K562 (cell line): ENCODE measurements around the gene TDRD3. TPM values are rescaled to one million over a fixed set of nuclear protein-coding genes. Genes with fewer than 3 reads are reported as not detected.

Experiments used
- ATAC-seq: fragments of 200-7000 bp; cut with Tn5 transposase; 3 replicates; pipeline ENCODE4 v1.9.1; 2020; ENCODE audit warnings: moderate library complexity
- BruUV-seq: library from RNA; stranded (reverse); fragments of 400-500 nt; replicated peaks from 2 replicates; lab custom pipeline; 2021; lab: Mats Ljungman, UMichigan
- CTCF ChIA-PET: fragments of 300-600 bp; formaldehyde crosslinking; extraction: SDS; loops from one replicate; lab custom pipeline; 2021; ENCODE audit warnings: low intra/inter-chr PET ratio; lab: Yijun Ruan, JAX
- POLR2A ChIA-PET: fragments of 300-600, 350-650 bp; sonication (Branson Sonifier 250); formaldehyde crosslinking; extraction: SDS; loops from one replicate; lab custom pipeline; 2021; ENCODE audit warnings: antibody characterized with exemption, inconsistent platforms; lab: Yijun Ruan, JAX
- DNase-seq, 4 experiments: peaks; one replicate each; pipeline versions ENCODE4 v3.0.0 to v3.0.0-alpha.2; 2011 to 2018; ENCODE audit warnings: low spot score in 3 of 4, mixed read lengths in 3 of 4; ENCODE audit errors: extremely low read depth in 1 of 4
- FAIRE-seq: peaks from 2 replicates; lab custom pipeline; 2011; peaks lifted over from hg19 to GRCh38; lab: Jason Lieb, UNC
- H2AFZ ChIP-seq: 2 replicates; pipeline ENCODE4 v1.6.0; 2011; ENCODE audit warnings: low read depth, low read length, control low read depth, inconsistent platforms
- H3K27ac ChIP-seq: fragments of 200-600 bp; 3 replicates; pipeline ENCODE4 v1.8.0; 2011; ENCODE audit warnings: low read depth, mild to moderate bottlenecking, control low read depth, inconsistent platforms, low read length, moderate library complexity, mixed read lengths; ENCODE audit errors: extremely low read depth
- H3K27me3 ChIP-seq, 2 experiments: fragments of 300-600 bp in 1 of 2; 2 replicates in 1 of 2; 3 replicates in 1 of 2; pipeline versions ENCODE4 v1.6.0 to v1.8.0; 2011; ENCODE audit warnings: inconsistent platforms in 2 of 2, low read length in 2 of 2, mild to moderate bottlenecking in 1 of 2, mixed read lengths in 1 of 2, moderate library complexity in 1 of 2; ENCODE audit not compliant: control insufficient read depth in 2 of 2, insufficient read depth in 2 of 2
- H3K36me3 ChIP-seq: fragments of 300-600 bp; 3 replicates; pipeline ENCODE4 v1.8.0; 2011; ENCODE audit warnings: mild to moderate bottlenecking, low read length, inconsistent platforms; ENCODE audit not compliant: control insufficient read depth, insufficient read depth
- H3K4me1 ChIP-seq, 2 experiments: fragments of 200-600 bp in 1 of 2; replicated peaks in 1 of 2; 2 replicates in 1 of 2; 3 replicates in 1 of 2; pipeline versions ENCODE4 v1.5.1 to v1.8.0; 2011; ENCODE audit warnings: inconsistent platforms in 2 of 2, low read length in 2 of 2, mild to moderate bottlenecking in 1 of 2, mixed read lengths in 1 of 2, moderate library complexity in 1 of 2; ENCODE audit not compliant: control insufficient read depth in 2 of 2, insufficient read depth in 2 of 2
- H3K4me2 ChIP-seq: 2 replicates; pipeline ENCODE4 v1.6.1; 2011; ENCODE audit warnings: low read length, control low read depth, inconsistent platforms, mixed read lengths; ENCODE audit not compliant: insufficient read depth
- H3K4me3 ChIP-seq: fragments of 200-600 bp; sonication (generic), shearing (Covaris generic); 2 replicates; pipeline ENCODE4 v1.5.1; 2016; ENCODE audit warnings: control low read depth, inconsistent platforms
- H3K79me2 ChIP-seq: fragments of 200-600 bp; 3 replicates; pipeline ENCODE4 v1.8.0; 2011; ENCODE audit warnings: low read length, inconsistent platforms; ENCODE audit not compliant: control insufficient read depth, insufficient read depth
- H3K9ac ChIP-seq, 2 experiments: 2 replicates each; pipeline versions ENCODE4 v1.6.0 to v1.6.1; 2011; ENCODE audit warnings: low read depth in 2 of 2, low read length in 2 of 2, control low read depth in 1 of 2, inconsistent platforms in 1 of 2, mild to moderate bottlenecking in 1 of 2, mixed read lengths in 1 of 2; ENCODE audit not compliant: insufficient read depth in 1 of 2
- H3K9me1 ChIP-seq: one replicate; pipeline ENCODE4 v1.6.0; 2011; ENCODE audit warnings: inconsistent platforms, mild to moderate bottlenecking, low read length, moderate library complexity; ENCODE audit not compliant: control insufficient read depth, insufficient read depth
- H3K9me3 ChIP-seq: replicated peaks from 2 replicates; pipeline ENCODE4 v1.5.1; 2011; ENCODE audit warnings: low read depth, low read length, inconsistent platforms; ENCODE audit not compliant: control insufficient read depth, insufficient read depth
- H4K20me1 ChIP-seq: replicated peaks from 2 replicates; pipeline ENCODE4 v1.6.1; 2011; ENCODE audit warnings: low read length, inconsistent platforms, mixed read lengths; ENCODE audit not compliant: control insufficient read depth, insufficient read depth
- CTCF ChIP-seq, 3 experiments: IDR thresholded peaks in 2 of 3; conservative IDR thresholded peaks in 1 of 3; 2 replicates each; pipeline ENCODE4 v1.5.1; 2011 to 2012; ENCODE audit warnings: low read length in 3 of 3, mild to moderate bottlenecking in 3 of 3, control low read depth in 2 of 3, improper control_type of control experiment in 1 of 3, inconsistent platforms in 1 of 3, low read depth in 1 of 3, mixed read lengths in 1 of 3, moderate library complexity in 1 of 3; ENCODE audit not compliant: insufficient read depth in 2 of 3
- KLF16 ChIP-seq: IDR thresholded peaks from 2 replicates; pipeline ENCODE4 v1.6.1; 2016; ENCODE audit warnings: antibody characterized with exemption
- RAD21 ChIP-seq, 2 experiments: fragments of 250-450 bp in 1 of 2; fragments of 450-650 bp in 1 of 2; sonication (Bioruptor Pico) in 1 of 2; formaldehyde crosslinking in 1 of 2; IDR thresholded peaks in 1 of 2; conservative IDR thresholded peaks in 1 of 2; 2 replicates each; pipeline versions ENCODE4 v1.4.0 to v1.8.0; 2020 to 2022; ENCODE audit warnings: mild to moderate bottlenecking in 2 of 2, moderate library complexity in 1 of 2
- SMC3 ChIP-seq: conservative IDR thresholded peaks from 2 replicates; pipeline ENCODE4 v1.6.1; 2011; ENCODE audit warnings: low read depth, low read length, improper control_type of control experiment; ENCODE audit not compliant: insufficient read depth
- SPI1 ChIP-seq: IDR thresholded peaks from 2 replicates; pipeline ENCODE4 v1.6.1; 2011; ENCODE audit warnings: low read depth, low read length, control low read depth, borderline replicate concordance
- ZNF274 ChIP-seq: IDR thresholded peaks from 2 replicates; pipeline ENCODE4 v1.6.1; 2011; ENCODE audit warnings: low read depth, mild to moderate bottlenecking, low read length, moderate library complexity, borderline replicate concordance
- in situ Hi-C: fragments of 300-500 bp; cut with MboI; formaldehyde crosslinking; loops from 4 replicates; pipeline ENCODE4 v1.15.0; 2018; ENCODE audit warnings: inconsistent platforms, mixed read lengths
- intact Hi-C: fragments of 100-400 bp; cut with micrococcal nuclease; formaldehyde crosslinking; loops from 2 replicates; pipeline ENCODE4 v1.14.2; 2022
- polyA plus RNA-seq, 8 experiments: library from polyadenylated mRNA; depleted of rRNA in 4 of 8; stranded (reverse) in 5 of 8; unstranded in 3 of 8; fragments of >200 nt; fragmentation: Nextera tagmentation in 2 of 8; fragmentation: Illumina TruSeq in 1 of 8; extraction: Ambion mirVana in 2 of 8; extraction: Trizol in 1 of 8; gene quantifications; 2 replicates each; pipeline versions ENCODE4 v1.2.1 to v1.2.3, GENCODE V29; 2011 to 2014; ENCODE audit warnings: inconsistent platforms in 1 of 8, missing spikeins in 1 of 8
- total RNA-seq, 7 experiments: library from RNA; depleted of rRNA in 6 of 7; stranded (reverse); fragments of >200 nt in 6 of 7; fragmentation: Illumina TruSeq in 2 of 7; extraction: Trizol in 2 of 7; gene quantifications; 2 replicates each; pipeline versions ENCODE4 v1.2.1 to v1.2.3, GENCODE V29; 2011 to 2021; ENCODE audit warnings: low replicate concordance in 1 of 7
- TF ChIP-seq, protein P1 (sequence below), 2 experiments: fragments of 450-650 bp; formaldehyde crosslinking in 1 of 2; IDR thresholded peaks; 2 replicates each; pipeline versions ENCODE4 v1.4.0 to v1.6.1; 2014 to 2020; ENCODE audit warnings: mild to moderate bottlenecking in 2 of 2, borderline replicate concordance in 1 of 2, low read depth in 1 of 2
- TF ChIP-seq, protein P2 (sequence below): fragments of 450-650 bp; formaldehyde crosslinking; IDR thresholded peaks from 2 replicates; pipeline ENCODE4 v1.4.0; 2020; ENCODE audit warnings: mild to moderate bottlenecking, moderate library complexity

The TDRD3 gene
- total and polyA plus RNA-seq, 9 of the 15 experiments (the other 6 are each of a cell fraction or from before 2014, with no cell fraction given), result 3.6 to 16.4 (median 9.5) TPM

DNA sequence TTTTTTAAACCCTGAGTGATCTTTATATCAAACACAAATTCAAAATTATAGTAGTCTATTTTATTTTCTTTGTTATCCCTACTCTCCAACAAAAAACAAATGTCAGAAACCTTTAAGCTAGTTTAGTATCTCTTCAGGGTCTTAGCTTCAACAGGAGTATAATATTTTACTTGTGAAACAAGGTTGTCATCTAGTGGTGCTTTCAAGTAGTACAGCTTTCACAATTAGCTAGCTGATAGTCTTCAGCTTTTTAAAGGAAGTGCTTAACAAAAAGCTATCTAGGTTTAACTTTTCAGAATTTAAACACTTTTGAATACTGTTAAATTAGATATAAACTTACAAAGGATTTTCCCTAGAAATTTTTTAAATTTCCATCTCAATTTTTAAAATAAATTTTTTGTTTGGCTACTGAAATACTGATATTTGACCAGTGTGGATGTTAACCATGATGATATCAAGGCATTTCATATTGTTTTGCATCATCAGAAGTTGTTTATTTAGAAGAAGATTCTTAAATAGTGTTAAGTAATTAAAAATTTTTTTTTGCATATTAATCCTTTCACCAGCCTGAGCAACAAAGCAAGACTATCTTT is 34.2 kb downstream of the TDRD3 start:
- POLR2A ChIA-PET, result no interaction called here
- Histone ChIP-seq H3K79me2 (no peaks in the 10 kb centered on the region), H3K4me3 (no peak overlapping the region), H3K4me2 (no peak overlapping the region), H3K27ac (no peak overlapping the region), H3K9me3 (no peaks in the 10 kb centered on the region), H2AFZ (no peak overlapping the region), H3K9me1 (no peaks in the 10 kb centered on the region), H3K9ac (no peak overlapping the region), H3K27me3 (no peaks in the 10 kb centered on the region), H3K36me3 (no peaks in the 10 kb centered on the region), H4K20me1 (no peaks in the 10 kb centered on the region), H3K4me1 (no peaks in the 10 kb centered on the region)
- no TSS peak for BruUV-seq
- CTCF ChIA-PET, result interaction anchor here (1.3 to 1.7 kb wide), 2 partner anchors 750 to 1040 kb away, joined by 4 to 9 read pairs; no protein-coding TSS in a partner anchor
- TF ChIP-seq, protein P1, sequence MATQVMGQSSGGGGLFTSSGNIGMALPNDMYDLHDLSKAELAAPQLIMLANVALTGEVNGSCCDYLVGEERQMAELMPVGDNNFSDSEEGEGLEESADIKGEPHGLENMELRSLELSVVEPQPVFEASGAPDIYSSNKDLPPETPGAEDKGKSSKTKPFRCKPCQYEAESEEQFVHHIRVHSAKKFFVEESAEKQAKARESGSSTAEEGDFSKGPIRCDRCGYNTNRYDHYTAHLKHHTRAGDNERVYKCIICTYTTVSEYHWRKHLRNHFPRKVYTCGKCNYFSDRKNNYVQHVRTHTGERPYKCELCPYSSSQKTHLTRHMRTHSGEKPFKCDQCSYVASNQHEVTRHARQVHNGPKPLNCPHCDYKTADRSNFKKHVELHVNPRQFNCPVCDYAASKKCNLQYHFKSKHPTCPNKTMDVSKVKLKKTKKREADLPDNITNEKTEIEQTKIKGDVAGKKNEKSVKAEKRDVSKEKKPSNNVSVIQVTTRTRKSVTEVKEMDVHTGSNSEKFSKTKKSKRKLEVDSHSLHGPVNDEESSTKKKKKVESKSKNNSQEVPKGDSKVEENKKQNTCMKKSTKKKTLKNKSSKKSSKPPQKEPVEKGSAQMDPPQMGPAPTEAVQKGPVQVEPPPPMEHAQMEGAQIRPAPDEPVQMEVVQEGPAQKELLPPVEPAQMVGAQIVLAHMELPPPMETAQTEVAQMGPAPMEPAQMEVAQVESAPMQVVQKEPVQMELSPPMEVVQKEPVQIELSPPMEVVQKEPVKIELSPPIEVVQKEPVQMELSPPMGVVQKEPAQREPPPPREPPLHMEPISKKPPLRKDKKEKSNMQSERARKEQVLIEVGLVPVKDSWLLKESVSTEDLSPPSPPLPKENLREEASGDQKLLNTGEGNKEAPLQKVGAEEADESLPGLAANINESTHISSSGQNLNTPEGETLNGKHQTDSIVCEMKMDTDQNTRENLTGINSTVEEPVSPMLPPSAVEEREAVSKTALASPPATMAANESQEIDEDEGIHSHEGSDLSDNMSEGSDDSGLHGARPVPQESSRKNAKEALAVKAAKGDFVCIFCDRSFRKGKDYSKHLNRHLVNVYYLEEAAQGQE (IDR thresholded peaks at IDR 0.05; ENCODE audit: borderline replicate concordance), result peak; percentile 55; the same call in 1 of the 2 replicates
- TF ChIP-seq, protein P1 (CRISPR knock-in tag; IDR thresholded peaks at IDR 0.05; ENCODE audit: low read depth), result no peak
- TF ChIP-seq, protein P2, sequence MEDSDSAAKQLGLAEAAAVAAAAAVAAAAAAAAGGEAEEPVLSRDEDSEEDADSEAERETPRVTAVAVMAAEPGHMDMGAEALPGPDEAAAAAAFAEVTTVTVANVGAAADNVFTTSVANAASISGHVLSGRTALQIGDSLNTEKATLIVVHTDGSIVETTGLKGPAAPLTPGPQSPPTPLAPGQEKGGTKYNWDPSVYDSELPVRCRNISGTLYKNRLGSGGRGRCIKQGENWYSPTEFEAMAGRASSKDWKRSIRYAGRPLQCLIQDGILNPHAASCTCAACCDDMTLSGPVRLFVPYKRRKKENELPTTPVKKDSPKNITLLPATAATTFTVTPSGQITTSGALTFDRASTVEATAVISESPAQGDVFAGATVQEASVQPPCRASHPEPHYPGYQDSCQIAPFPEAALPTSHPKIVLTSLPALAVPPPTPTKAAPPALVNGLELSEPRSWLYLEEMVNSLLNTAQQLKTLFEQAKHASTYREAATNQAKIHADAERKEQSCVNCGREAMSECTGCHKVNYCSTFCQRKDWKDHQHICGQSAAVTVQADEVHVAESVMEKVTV (CRISPR knock-in tag), result peak; percentile 75
- peak; percentile 48 to 87 (median 49); a peak in 5 of 6 replicates for TF ChIP-seq CTCF (IDR thresholded peaks at IDR 0.05 in 2 of 3, conservative IDR thresholded peaks at IDR 0.05 in 1 of 3; ENCODE audit: insufficient read depth in 2 of 3, low read depth in 1 of 3, low read length in 3 of 3)
- no peak for TF ChIP-seq SPI1
- no peak for TF ChIP-seq ZNF274
- TF ChIP-seq SMC3, result 0 out of 2 replicates have a peak, but pooled peaks have one; percentile 29
- peak; percentile 86 to 89 for TF ChIP-seq RAD21 (CRISPR knock-in tag; conservative IDR thresholded peaks at IDR 0.05 in 1 of 2, IDR thresholded peaks at IDR 0.05 in 1 of 2)
- TF ChIP-seq KLF16, result peak; percentile 43; the same call in 1 of the 2 replicates
- in situ Hi-C loops, result loop anchor here (10.0 kb wide), 1 partner anchor 86 kb away; no protein-coding TSS in a partner anchor
- peak; percentile 86 for ATAC-seq
- FAIRE-seq, result peak; percentile 44
- DNase-seq, result peak; percentile 16 to 55 (median 18)
- intact Hi-C loops, result loop anchor here (1.0 to 5.0 kb wide), 4 partner anchors 34 to 751 kb away; partner anchors contain the start of gene TDRD3
